A673 (cell line): Measurements from ENCODE around the gene C10orf90.

ENCODE experiments used
- CTCF ChIP-seq: fragments of 300-800, 200-600 bp; sonication (generic); conservative IDR thresholded peaks from 2 replicates; pipeline ENCODE4 v1.5.1; 2017; ENCODE audit warnings: low read depth, mild to moderate bottlenecking, antibody characterized with exemption, low read length, moderate library complexity, mixed read lengths
- EZH2 ChIP-seq: fragments of 200-600 bp; sonication (generic); IDR thresholded peaks from 2 replicates; pipeline ENCODE4 v1.6.1; 2017; ENCODE audit warnings: borderline replicate concordance, low read depth, mild to moderate bottlenecking, mixed read lengths, antibody characterized with exemption, low read length; ENCODE audit not compliant: poor library complexity, severe bottlenecking

GRCh38 chr10:126499744-126500143, 170.7 kb downstream of the C10orf90 start:
- no peak for TF ChIP-seq CTCF
- no peak for TF ChIP-seq EZH2
